Skeletal muscle cell (primary cell): ENCODE measurements around the gene GTF2A2.

Experiments
- DNase-seq: peaks from one replicate; pipeline ENCODE4 v3.0.0-alpha.2; 2010; ENCODE audit warnings: low read depth
- H3K4me3 ChIP-seq: 2 replicates; pipeline ENCODE4 v1.5.1; 2011; ENCODE audit warnings: low read depth, mild to moderate bottlenecking, control low read depth, low read length, moderate library complexity

The GTF2A2 gene

DNA sequence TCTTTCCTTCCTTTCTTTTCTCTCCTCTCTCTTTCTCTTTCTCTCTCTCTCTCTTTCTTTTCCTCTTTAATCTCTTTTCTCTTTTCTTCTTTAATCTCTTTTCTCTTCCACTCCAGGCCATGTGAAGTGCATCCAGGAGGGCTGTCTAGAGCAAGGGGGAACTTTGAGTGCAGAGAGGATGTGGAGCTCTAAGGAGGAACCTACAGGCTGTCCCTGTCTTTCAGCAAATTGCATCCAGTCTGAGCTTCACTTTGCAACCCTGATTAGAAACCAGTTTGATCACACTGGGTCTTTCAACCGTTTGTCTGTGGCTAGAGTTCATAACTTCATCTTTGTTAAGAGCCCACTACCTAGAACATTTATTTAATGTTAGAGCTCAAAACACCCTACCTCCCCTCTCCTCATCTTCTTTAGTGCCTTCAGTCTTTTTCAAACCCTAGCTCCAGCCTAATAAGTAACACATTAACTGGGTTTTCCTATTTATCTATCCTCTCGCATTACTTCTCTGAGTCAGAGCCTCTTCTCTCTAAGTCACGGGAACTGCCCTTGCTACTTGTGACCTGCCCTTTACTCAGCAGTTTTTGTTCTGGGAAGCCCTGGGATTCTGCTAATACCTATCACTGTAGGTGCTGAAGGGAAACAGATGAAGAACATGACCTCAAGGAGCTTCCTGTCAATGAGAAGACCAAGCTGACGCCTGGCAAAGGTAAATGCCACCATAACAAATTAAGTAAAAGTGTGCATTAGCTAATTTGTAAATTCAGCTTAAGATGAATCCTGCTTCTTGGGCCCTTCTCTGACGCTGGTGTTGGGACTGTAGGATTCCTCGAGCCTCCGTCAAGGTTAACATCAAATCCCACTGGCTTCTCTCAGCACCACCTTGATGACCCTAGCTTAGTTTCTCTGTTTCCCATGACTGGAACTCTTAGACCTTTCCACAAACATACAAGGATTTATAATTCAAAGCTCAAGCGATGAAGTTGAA, 45.7 kb downstream of the GTF2A2 start, which contains the start of gene GCNT3:
Gene GCNT3, plus strand, starts transcription at position 508 of the 985 bp plus-strand sequence. CDS start 6,456 bp downstream, outside the sequence.
- H3K4me3 ChIP-seq: no peak within 1 kb of the TSS
- DNase-seq: no peak

- no peak for DNase-seq
- no peak overlapping the region for H3K4me3 ChIP-seq
Observed at GRCh38 chr15:59609730-59610712, 47.3 kb downstream of the GTF2A2 start.

- DNase-seq: no peak
- no peak overlapping the region for H3K4me3 ChIP-seq
Observed at GRCh38 chr15:59605994-59606393, 51.3 kb downstream of the GTF2A2 start.

- no peak overlapping the region for H3K4me3 ChIP-seq
- no peak for DNase-seq
Observed at GRCh38 chr15:59598461-59598860, 58.9 kb downstream of the GTF2A2 start.

DNA sequence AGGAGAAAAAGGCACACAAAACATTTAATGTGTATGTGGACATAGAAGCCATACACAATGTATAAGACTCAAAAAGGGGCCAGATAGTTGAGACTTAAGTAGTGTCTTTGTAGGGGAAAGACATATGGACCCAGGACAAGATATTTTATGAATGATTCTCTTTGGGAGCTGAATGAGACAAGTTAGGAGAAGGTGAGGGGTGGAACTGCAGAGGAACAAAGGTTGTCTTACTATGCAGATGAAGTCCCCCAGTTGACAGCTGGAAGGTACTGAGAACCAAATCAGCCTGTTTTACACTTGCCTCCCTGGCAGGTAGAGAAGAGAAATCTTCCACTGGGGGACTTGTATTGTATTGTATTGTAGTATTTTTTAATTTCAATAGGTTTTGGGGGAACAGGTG, 60.7 kb downstream of the GTF2A2 start:
- no peak overlapping the region for H3K4me3 ChIP-seq
- DNase-seq: no peak

- DNase-seq: no peak
- H3K4me3 ChIP-seq: no peak overlapping the region
Observed at GRCh38 chr15:59595434-59595915, 61.8 kb downstream of the GTF2A2 start.

DNA sequence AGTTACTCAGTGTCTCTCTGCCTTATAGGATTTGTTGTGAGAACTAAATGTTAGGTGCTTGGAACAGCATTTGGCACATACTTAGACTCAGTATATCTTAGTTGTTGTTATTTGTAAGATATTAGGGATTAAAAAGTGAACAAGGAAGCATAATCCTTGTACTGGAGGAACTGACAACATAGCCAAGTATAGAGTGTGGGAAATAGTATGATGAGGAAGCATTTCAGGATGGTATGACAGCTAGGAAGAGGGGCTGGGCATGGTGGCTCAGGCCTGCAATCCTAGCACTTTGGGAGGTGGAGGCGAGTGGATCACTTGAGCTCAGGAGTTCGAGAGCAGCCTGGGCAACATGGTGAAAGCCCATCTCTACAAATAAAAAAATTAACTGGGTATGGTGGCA, 62.3 kb downstream of the GTF2A2 start:
- H3K4me3 ChIP-seq: no peak overlapping the region
- no peak for DNase-seq

DNA sequence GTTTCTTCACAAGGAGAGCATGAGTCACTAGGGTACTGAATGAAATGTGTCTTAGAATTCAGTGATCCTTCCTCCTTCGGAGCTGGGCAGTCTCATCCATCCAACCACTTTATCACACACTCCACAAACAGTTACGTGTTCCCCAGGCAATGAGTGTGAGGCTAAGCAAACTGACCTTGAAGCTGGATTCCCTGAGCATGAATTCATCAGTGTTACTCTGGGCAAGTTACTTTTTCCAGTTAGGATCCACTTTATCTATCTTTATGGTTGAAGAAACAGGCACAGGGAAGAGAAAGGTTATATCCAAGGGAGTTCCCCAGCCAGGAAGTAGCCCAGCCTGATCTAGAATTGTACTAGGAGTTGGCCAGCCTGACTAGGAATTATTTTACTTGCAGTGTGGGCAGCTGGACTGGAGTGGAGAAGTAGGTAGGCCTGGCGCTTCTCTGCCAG, 62.8 kb downstream of the GTF2A2 start:
- peak; percentile 49 for DNase-seq
- H3K4me3 ChIP-seq: no peak overlapping the region

DNA sequence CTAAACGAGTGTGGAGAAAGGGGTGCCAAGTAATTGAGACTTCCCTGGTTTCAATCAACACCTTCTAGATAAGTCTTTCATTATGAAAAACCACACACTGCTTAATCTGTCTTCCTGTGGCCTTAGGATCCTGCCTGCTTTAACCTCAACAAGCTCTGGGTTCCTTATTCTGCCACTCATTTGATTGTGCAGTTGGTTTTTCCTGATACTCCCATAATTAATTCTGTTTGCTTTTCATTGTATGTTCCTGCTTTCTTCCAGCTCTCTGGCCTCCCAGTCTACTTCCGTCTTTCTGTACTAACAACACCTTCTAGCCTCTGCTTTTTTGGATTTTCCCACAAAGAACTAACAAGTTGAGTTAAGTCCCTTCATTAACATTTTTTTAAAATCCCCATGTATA, 66.0 kb downstream of the GTF2A2 start:
- no peak for DNase-seq
- no peak overlapping the region for H3K4me3 ChIP-seq

- no peak for DNase-seq
- no peak overlapping the region for H3K4me3 ChIP-seq
Observed at GRCh38 chr15:59590027-59590426, 67.3 kb downstream of the GTF2A2 start.
